GM21528 (cell line): ENCODE data around the gene EGFLAM.

Experiments
- ATAC-seq: cut with Tn5 transposase; IDR thresholded peaks from one replicate; pipeline ENCODE4 v1.9.1; 2021; ENCODE audit warnings: mild to moderate bottlenecking, moderate library complexity; ENCODE audit not compliant: unreplicated experiment, low FRiP score

EGFLAM gene

GRCh38 chr5:38442247-38442573 is 183.9 kb downstream of the EGFLAM start:
- no peak for ATAC-seq

- ATAC-seq, result no peak
These were observed 185.0 kb downstream of the EGFLAM start for GRCh38 chr5:38443390-38443789.

GRCh38 chr5:38445374-38446028 is 187.1 kb downstream of the EGFLAM start:
- ATAC-seq, result no peak

- ATAC-seq, result no peak
These were observed 187.7 kb downstream of the EGFLAM start for GRCh38 chr5:38446029-38446522.

GRCh38 chr5:38447056-38447455 is 188.7 kb downstream of the EGFLAM start:
- no peak for ATAC-seq

GRCh38 chr5:38447786-38448185 is 189.4 kb downstream of the EGFLAM start:
- ATAC-seq, result no peak

- no peak for ATAC-seq
These were observed 190.4 kb downstream of the EGFLAM start for GRCh38 chr5:38448568-38449350.

- no peak for ATAC-seq
These were observed 192.3 kb downstream of the EGFLAM start for GRCh38 chr5:38450627-38451026.

- ATAC-seq, result no peak
These were observed 192.8 kb downstream of the EGFLAM start for GRCh38 chr5:38451074-38451725.

GRCh38 chr5:38452201-38452600 is 193.8 kb downstream of the EGFLAM start:
- no peak for ATAC-seq

GRCh38 chr5:38453506-38453905 is 195.1 kb downstream of the EGFLAM start:
- ATAC-seq, result peak; percentile 98

- peak; percentile 22 for ATAC-seq
These were observed 195.6 kb downstream of the EGFLAM start for GRCh38 chr5:38453921-38454320.

- no peak for ATAC-seq
These were observed 197.5 kb downstream of the EGFLAM start for GRCh38 chr5:38455796-38456330.

GRCh38 chr5:38456657-38457399 is 198.5 kb downstream of the EGFLAM start:
- ATAC-seq, result no peak

- no peak for ATAC-seq
These were observed 199.8 kb downstream of the EGFLAM start for GRCh38 chr5:38458174-38458573.

- ATAC-seq, result no peak
These were observed 204.7 kb downstream of the EGFLAM start for GRCh38 chr5:38462976-38463633.

- no peak for ATAC-seq
These were observed 205.5 kb downstream of the EGFLAM start for GRCh38 chr5:38463634-38464521.

GRCh38 chr5:38465061-38465460 is 206.7 kb downstream of the EGFLAM start:
- no peak for ATAC-seq
